MM.1S (cell line): ENCODE results near the gene CHST13.

Experiments used
- DNase-seq: peaks from one replicate; pipeline ENCODE4 v3.0.0-alpha.2; 2015
- H2AFZ ChIP-seq: fragments of 300-600 bp; sonication (generic); 2 replicates; pipeline ENCODE4 v1.6.0; 2016; ENCODE audit warnings: antibody characterized with exemption, low read length
- H3F3A ChIP-seq: fragments of 300-600 bp; sonication (generic); 2 replicates; pipeline ENCODE4 v1.6.1; 2016; ENCODE audit warnings: mild to moderate bottlenecking, antibody characterized with exemption, low read length, moderate library complexity, mixed read lengths; ENCODE audit not compliant: insufficient read depth
- H3K27ac ChIP-seq: fragments of 300-600 bp; sonication (generic); 2 replicates; pipeline ENCODE4 v1.5.1; 2016; ENCODE audit warnings: mild to moderate bottlenecking, low read length
- H3K27me3 ChIP-seq: fragments of 300-600 bp; sonication (generic); replicated peaks from 2 replicates; pipeline ENCODE4 v1.6.0; 2016; ENCODE audit warnings: low read length; ENCODE audit not compliant: insufficient read depth
- H3K36me3 ChIP-seq: fragments of 300-600 bp; sonication (generic); replicated peaks from 2 replicates; pipeline ENCODE4 v1.6.1; 2016; ENCODE audit warnings: mild to moderate bottlenecking, low read length, mixed read lengths; ENCODE audit not compliant: insufficient read depth
- H3K4me1 ChIP-seq: fragments of 300-600 bp; sonication (generic); 2 replicates; pipeline ENCODE4 v1.6.1; 2016; ENCODE audit warnings: low read length, mixed read lengths
- H3K4me2 ChIP-seq: fragments of 300-600 bp; sonication (generic); 2 replicates; pipeline ENCODE4 v1.6.0; 2016; ENCODE audit warnings: low read depth, low read length
- H3K4me3 ChIP-seq: fragments of 300-600 bp; sonication (generic); 2 replicates; pipeline ENCODE4 v1.5.1; 2016; ENCODE audit warnings: low read length, mixed read lengths
- H3K79me2 ChIP-seq: fragments of 300-600 bp; sonication (generic); 2 replicates; pipeline ENCODE4 v1.6.1; 2016; ENCODE audit warnings: mixed run types, low read length, mixed read lengths
- H3K9ac ChIP-seq: fragments of 300-600 bp; sonication (generic); 2 replicates; pipeline ENCODE4 v1.6.1; 2016; ENCODE audit warnings: low read length, mixed read lengths
- H3K9me2 ChIP-seq: fragments of 300-600 bp; sonication (generic); replicated peaks from 2 replicates; pipeline ENCODE4 v1.6.1; 2016; ENCODE audit warnings: mild to moderate bottlenecking, low read length, mixed read lengths; ENCODE audit not compliant: insufficient read depth
- H3K9me3 ChIP-seq: fragments of 300-600 bp; sonication (generic); replicated peaks from 2 replicates; pipeline ENCODE4 v1.6.1; 2016; ENCODE audit warnings: mild to moderate bottlenecking, low read length, mixed read lengths; ENCODE audit not compliant: insufficient read depth
- H4K20me1 ChIP-seq: fragments of 300-600 bp; sonication (generic); 2 replicates; pipeline ENCODE4 v1.6.1; 2016; ENCODE audit warnings: mild to moderate bottlenecking, low read length, moderate library complexity, mixed read lengths; ENCODE audit not compliant: insufficient read depth
- CTCF ChIP-seq: fragments of 300-600 bp; sonication (generic); IDR thresholded peaks from 2 replicates; pipeline ENCODE4 v1.5.1; 2016; ENCODE audit warnings: antibody characterized with exemption, low read length, mixed read lengths
- EZH2 ChIP-seq: fragments of 300-600 bp; sonication (generic); optimal IDR thresholded peaks from 2 replicates; pipeline ENCODE3; 2017; ENCODE audit warnings: low read depth, mild to moderate bottlenecking, antibody characterized with exemption, low read length, mixed read lengths
- EZH2phosphoT487 ChIP-seq: fragments of 300-600 bp; sonication (generic); IDR thresholded peaks from 2 replicates; pipeline ENCODE4 v1.6.1; 2018; ENCODE audit warnings: antibody characterized with exemption, low read length

CHST13 gene

GRCh38 chr3:126552688-126553283 lies 28.8 kb downstream of the CHST13 start:
- Histone ChIP-seq H3K27ac (no peak overlapping the region), H3K36me3 (no peaks in the 10 kb centered on the region), H2AFZ (no peak overlapping the region), H3K79me2 (no peaks in the 10 kb centered on the region), H4K20me1 (no peaks in the 10 kb centered on the region), H3K4me2 (no peak overlapping the region), H3K9ac (no peak overlapping the region), H3K9me3 (no peaks in the 10 kb centered on the region), H3K4me3 (no peak overlapping the region), H3K9me2 (no peaks in the 10 kb centered on the region), H3K4me1 (no peaks in the 10 kb centered on the region), H3K27me3 (no peaks in the 10 kb centered on the region; the same call in 1 of the 2 replicates), H3F3A (no peaks in the 10 kb centered on the region)
- TF ChIP-seq CTCF (no peak), EZH2 (no peak), EZH2phosphoT487 (no peak)
- no peak for DNase-seq

DNA sequence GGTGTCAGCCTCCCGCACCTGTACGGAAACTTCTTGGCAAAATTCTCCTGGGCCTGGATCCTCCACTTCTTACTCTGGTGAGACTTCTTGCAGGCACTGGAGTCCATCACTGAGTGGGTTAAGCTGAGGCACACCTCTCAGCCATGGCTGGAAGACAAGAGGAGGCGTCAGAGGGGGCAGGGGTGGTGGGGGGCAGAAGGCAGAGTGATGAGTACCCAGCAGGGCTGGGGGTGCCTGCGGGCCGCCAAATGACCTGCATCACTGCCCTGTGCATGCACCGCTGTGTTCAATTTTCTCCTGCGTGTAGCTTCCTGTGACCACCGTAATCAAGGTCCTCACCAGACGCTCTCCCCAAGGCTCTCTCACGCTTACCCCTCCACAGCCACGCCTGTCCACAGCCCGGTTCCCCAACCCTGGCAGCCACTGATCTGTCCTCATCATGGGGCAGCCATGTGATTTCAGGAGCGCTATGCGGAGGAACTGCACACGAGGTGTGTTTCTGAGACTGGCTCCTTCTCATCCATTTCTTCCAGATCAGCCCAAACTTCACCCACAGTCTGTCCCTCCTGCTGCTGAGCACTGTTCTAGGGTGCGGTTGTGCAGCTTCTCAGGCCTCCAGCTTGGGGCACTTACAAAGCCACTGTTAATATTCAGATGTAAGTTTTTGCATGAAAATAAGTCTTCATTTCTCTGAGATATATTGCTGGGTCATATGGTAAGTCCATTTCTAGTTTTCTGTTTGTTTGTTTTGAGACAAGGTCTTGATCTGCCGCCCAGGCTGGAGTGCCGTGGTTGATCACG lies 29.5 kb downstream of the CHST13 start:
- Histone ChIP-seq H3K4me1 (no peaks in the 10 kb centered on the region), H3K9me2 (no peaks in the 10 kb centered on the region), H3K27me3 (no peaks in the 10 kb centered on the region; the same call in 1 of the 2 replicates), H4K20me1 (no peaks in the 10 kb centered on the region), H3F3A (no peaks in the 10 kb centered on the region), H3K79me2 (no peaks in the 10 kb centered on the region), H2AFZ (no peak overlapping the region), H3K4me3 (no peak overlapping the region), H3K9ac (no peak overlapping the region), H3K36me3 (no peaks in the 10 kb centered on the region), H3K9me3 (no peaks in the 10 kb centered on the region), H3K27ac (no peak overlapping the region), H3K4me2 (no peak overlapping the region)
- no peak for DNase-seq
- no peak for TF ChIP-seq EZH2
- TF ChIP-seq EZH2phosphoT487, result no peak
- TF ChIP-seq CTCF, result no peak

DNA sequence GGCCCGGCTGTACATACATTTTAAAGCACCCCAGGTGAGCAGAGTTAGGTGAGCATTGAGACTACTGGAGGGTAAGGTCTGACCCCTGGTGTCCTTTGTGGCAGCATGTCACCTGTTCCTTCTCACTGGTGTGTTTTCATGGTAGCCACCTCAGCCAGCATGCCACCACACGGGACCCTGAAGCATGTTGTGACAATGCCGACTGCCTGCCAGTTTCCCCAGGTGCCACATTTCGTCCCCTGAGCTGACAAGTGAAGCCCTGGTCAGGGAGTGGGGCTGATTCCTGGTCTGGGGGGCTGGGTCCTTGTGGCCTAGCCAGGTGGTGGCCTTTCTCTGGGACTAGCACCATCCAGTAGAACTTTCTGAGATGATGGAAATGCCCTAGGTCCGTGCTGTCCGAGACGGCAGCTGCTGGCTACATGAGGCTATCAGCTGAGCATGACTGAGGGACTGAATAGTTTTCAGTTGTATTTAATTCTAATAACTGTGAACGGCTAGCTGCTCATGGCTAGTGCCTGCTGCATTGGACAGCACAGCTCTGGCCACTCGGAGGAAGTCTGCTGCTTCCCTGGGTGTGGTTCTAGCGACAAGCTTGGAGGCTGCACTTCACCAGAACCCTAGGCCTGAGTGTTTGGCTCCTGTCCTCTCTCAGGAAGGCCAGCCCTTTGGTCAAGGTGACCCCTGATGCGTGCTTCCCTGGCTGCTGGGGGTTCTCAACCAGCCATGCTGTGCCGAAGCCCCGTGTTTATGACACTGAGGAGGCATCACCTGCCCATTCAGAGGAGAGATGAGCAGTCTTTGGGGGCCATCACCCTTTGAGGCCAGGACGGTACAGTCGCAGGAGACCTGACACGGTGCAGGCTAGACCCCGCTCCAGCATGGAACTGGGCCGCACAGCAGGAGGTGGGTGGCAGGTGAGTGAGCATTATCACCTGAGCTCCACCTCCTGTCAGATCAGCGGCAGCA lies 30.9 kb downstream of the CHST13 start:
- Histone ChIP-seq H3K27me3 (no peaks in the 10 kb centered on the region; the same call in 1 of the 2 replicates), H3K9me3 (no peaks in the 10 kb centered on the region), H3K4me3 (no peak overlapping the region), H3K27ac (no peak overlapping the region), H3K4me1 (no peaks in the 10 kb centered on the region), H4K20me1 (no peaks in the 10 kb centered on the region), H2AFZ (no peak overlapping the region), H3K9ac (no peak overlapping the region), H3F3A (no peaks in the 10 kb centered on the region), H3K4me2 (no peak overlapping the region), H3K36me3 (no peaks in the 10 kb centered on the region), H3K9me2 (no peaks in the 10 kb centered on the region), H3K79me2 (no peaks in the 10 kb centered on the region)
- TF ChIP-seq EZH2, result no peak
- no peak for TF ChIP-seq CTCF
- no peak for TF ChIP-seq EZH2phosphoT487
- no peak for DNase-seq
